WTC11 (cell line): ENCODE data around the gene TEX10. TPM values are rescaled to one million over a fixed set of nuclear protein-coding genes. Genes with fewer than 3 reads are reported as not detected.

ENCODE experiments used
- ATAC-seq: fragments of 200-7000 bp; cut with Tn5 transposase; 2 replicates; pipeline ENCODE4 v1.10.0; 2021; ENCODE audit warnings: mild to moderate bottlenecking, moderate library complexity
- CTCF ChIA-PET: fragments of 300-600 bp; sonication (Branson Sonifier 250); formaldehyde crosslinking; loops from one replicate; lab custom pipeline; 2021; ENCODE audit warnings: antibody characterized with exemption; lab: Charles Lee
- POLR2A ChIA-PET: fragments of 350-600 bp; sonication (Branson Sonifier 250); formaldehyde crosslinking; loops from one replicate; lab custom pipeline; 2021; ENCODE audit warnings: antibody characterized with exemption; lab: Charles Lee
- DNase-seq: peaks from one replicate; pipeline ENCODE4 v3.0.0; 2021; ENCODE audit warnings: low spot score
- H3K27ac Mint-ChIP-seq: 2 replicates; pipeline ENCODE4 v1.8.0; 2021; ENCODE audit warnings: mixed read lengths
- H3K27me3 Mint-ChIP-seq: 2 replicates; pipeline ENCODE4 v1.8.0; 2021; ENCODE audit warnings: low read depth, mild to moderate bottlenecking, moderate library complexity, mixed read lengths
- H3K36me3 Mint-ChIP-seq: 2 replicates; pipeline ENCODE4 v1.8.0; 2021; ENCODE audit warnings: mixed read lengths
- H3K4me1 Mint-ChIP-seq: 2 replicates; pipeline ENCODE4 v1.8.0; 2022; ENCODE audit warnings: mixed read lengths
- H3K4me3 Mint-ChIP-seq: 2 replicates; pipeline ENCODE4 v1.8.0; 2021; ENCODE audit warnings: mild to moderate bottlenecking, moderate library complexity, mixed read lengths
- H3K9me3 Mint-ChIP-seq: 2 replicates; pipeline ENCODE4 v1.8.0; 2021; ENCODE audit warnings: mixed read lengths
- ARID4B ChIP-seq: sonication (generic); formaldehyde crosslinking; IDR thresholded peaks from 2 replicates; pipeline ENCODE4 v1.8.0; 2023; ENCODE audit warnings: missing genetic modification reagents, mild to moderate bottlenecking, borderline replicate concordance
- ATF3 ChIP-seq: sonication (generic); formaldehyde crosslinking; conservative IDR thresholded peaks from 2 replicates; pipeline ENCODE4 v1.8.1; 2022; ENCODE audit warnings: mild to moderate bottlenecking, missing genetic modification reagents
- CBFB ChIP-seq: sonication (generic); formaldehyde crosslinking; IDR thresholded peaks from 2 replicates; pipeline ENCODE4 v1.8.1; 2022; ENCODE audit warnings: mild to moderate bottlenecking, low read depth, missing genetic modification reagents
- CTCF ChIP-seq: fragments of 200-600 bp; IDR thresholded peaks from 2 replicates; pipeline ENCODE4 v1.8.0; 2022; ENCODE audit warnings: antibody characterized with exemption
- ERG ChIP-seq: fragments of 250-450 bp; sonication (Bioruptor Pico); IDR thresholded peaks from 2 replicates; pipeline ENCODE4 v1.8.0; 2021; ENCODE audit warnings: mild to moderate bottlenecking
- HMGA2 ChIP-seq: fragments of 250-450 bp; sonication (Bioruptor Pico); IDR thresholded peaks from 2 replicates; pipeline ENCODE4 v1.4.0; 2021; ENCODE audit warnings: mild to moderate bottlenecking, moderate library complexity
- RELA ChIP-seq: sonication (generic); formaldehyde crosslinking; IDR thresholded peaks from 2 replicates; pipeline ENCODE4 v1.8.1; 2022; ENCODE audit warnings: missing genetic modification reagents, mild to moderate bottlenecking, borderline replicate concordance
- TCF7 ChIP-seq: sonication (generic); formaldehyde crosslinking; IDR thresholded peaks from 2 replicates; pipeline ENCODE4 v1.8.0; 2022; ENCODE audit warnings: mild to moderate bottlenecking, low read depth, missing genetic modification reagents, moderate library complexity
- ZBTB43 ChIP-seq: sonication (generic); formaldehyde crosslinking; IDR thresholded peaks from 2 replicates; pipeline ENCODE4 v1.8.1; 2023; ENCODE audit warnings: mild to moderate bottlenecking, missing genetic modification reagents
- ZMAT4 ChIP-seq: fragments of 250-450 bp; sonication (Bioruptor Pico); IDR thresholded peaks from 2 replicates; pipeline ENCODE4 v1.9.0; 2021; ENCODE audit warnings: mild to moderate bottlenecking
- ZNF219 ChIP-seq: sonication (generic); formaldehyde crosslinking; IDR thresholded peaks from 2 replicates; pipeline ENCODE4 v1.8.0; 2023; ENCODE audit warnings: missing genetic modification reagents, mild to moderate bottlenecking, borderline replicate concordance
- ZNF263 ChIP-seq: sonication (generic); formaldehyde crosslinking; IDR thresholded peaks from 2 replicates; pipeline ENCODE4 v1.8.1; 2022; ENCODE audit warnings: low read depth, mild to moderate bottlenecking, moderate library complexity, missing genetic modification reagents
- ZNF317 ChIP-seq: sonication (generic); formaldehyde crosslinking; IDR thresholded peaks from 2 replicates; pipeline ENCODE4 v1.8.1; 2023; ENCODE audit warnings: low read depth, mild to moderate bottlenecking, moderate library complexity, missing genetic modification reagents, borderline replicate concordance
- ZNF512 ChIP-seq: sonication (generic); formaldehyde crosslinking; IDR thresholded peaks from 2 replicates; pipeline ENCODE4 v1.8.1; 2022; ENCODE audit warnings: missing genetic modification reagents, borderline replicate concordance
- total RNA-seq: library from RNA; stranded (reverse); gene quantifications from 3 replicates; pipeline ENCODE4 v1.2.3, GENCODE V29; 2021

TEX10 gene
- total RNA-seq, 1 experiment from 2014 or later, result 64.7 TPM

- Mint-ChIP-seq H3K36me3 (peaks cover 78% of the 10 kb centered on the region), H3K9me3 (peaks cover 7% of the 10 kb centered on the region), H3K27ac (no peak overlapping the region), H3K4me1 (no peaks in the 10 kb centered on the region), H3K27me3 (no peaks in the 10 kb centered on the region), H3K4me3 (no peak overlapping the region)
- ChIA-PET CTCF (no interaction called here), POLR2A (no interaction called here)
- DNase-seq, result no peak
- no peak for ATAC-seq
- no peak for TF ChIP-seq HMGA2 (CRISPR knock-in tag)
- no peak for TF ChIP-seq ATF3 (CRISPR knock-in tag)
- TF ChIP-seq ERG (CRISPR knock-in tag), result no peak
- TF ChIP-seq ZNF512 (CRISPR knock-in tag), result no peak
- no peak for TF ChIP-seq ZNF263 (CRISPR knock-in tag)
- no peak for TF ChIP-seq CBFB (CRISPR knock-in tag)
- no peak for TF ChIP-seq ZNF219 (CRISPR knock-in tag)
- TF ChIP-seq TCF7 (CRISPR knock-in tag), result no peak
- no peak for TF ChIP-seq CTCF
- TF ChIP-seq ZBTB43 (CRISPR knock-in tag), result no peak
- no peak for TF ChIP-seq ZMAT4 (CRISPR knock-in tag)
- no peak for TF ChIP-seq RELA (CRISPR knock-in tag)
These were observed 35.0 kb downstream of the TEX10 start for GRCh38 chr9:100317706-100318105.

GRCh38 chr9:100315561-100315960, 37.2 kb downstream of the TEX10 start:
- H3K4me3 Mint-ChIP-seq, result no peak overlapping the region
- H3K9me3 Mint-ChIP-seq, result peaks cover 14% of the 10 kb centered on the region
- no peaks in the 10 kb centered on the region for H3K4me1 Mint-ChIP-seq
- ATAC-seq, result no peak
- H3K27ac Mint-ChIP-seq, result no peak overlapping the region
- ChIA-PET CTCF (interaction anchor here (1.0 kb wide), 1 partner anchor 9 kb away, joined by 3 read pairs; no protein-coding TSS in a partner anchor), POLR2A (no interaction called here)
- H3K27me3 Mint-ChIP-seq, result no peaks in the 10 kb centered on the region
- peaks cover 81% of the 10 kb centered on the region for H3K36me3 Mint-ChIP-seq
- TF ChIP-seq ARID4B (CRISPR knock-in tag) (no peak), ZNF317 (CRISPR knock-in tag) (peak; percentile 82; the same call in 1 of the 2 replicates)
- DNase-seq, result no peak
